ENCODE results near the gene MGAT5.
"Not testable (repeated sequence)": the region's sequence is repeated elsewhere in the genome, so short reads cannot be mapped to it uniquely, and the experiment has no call there.

The MGAT5 gene

GRCh38 chr2:134453973-134454372, 200.1 kb downstream of the MGAT5 start:
- no peak for DNase-seq

- DNase-seq: no peak
These were observed 200.6 kb downstream of the MGAT5 start for GRCh38 chr2:134454426-134454825.

GRCh38 chr2:134454931-134455330, 201.1 kb downstream of the MGAT5 start:
- DNase-seq: no peak

GRCh38 chr2:134455426-134455825, 201.6 kb downstream of the MGAT5 start:
- DNase-seq: no peak

DNA sequence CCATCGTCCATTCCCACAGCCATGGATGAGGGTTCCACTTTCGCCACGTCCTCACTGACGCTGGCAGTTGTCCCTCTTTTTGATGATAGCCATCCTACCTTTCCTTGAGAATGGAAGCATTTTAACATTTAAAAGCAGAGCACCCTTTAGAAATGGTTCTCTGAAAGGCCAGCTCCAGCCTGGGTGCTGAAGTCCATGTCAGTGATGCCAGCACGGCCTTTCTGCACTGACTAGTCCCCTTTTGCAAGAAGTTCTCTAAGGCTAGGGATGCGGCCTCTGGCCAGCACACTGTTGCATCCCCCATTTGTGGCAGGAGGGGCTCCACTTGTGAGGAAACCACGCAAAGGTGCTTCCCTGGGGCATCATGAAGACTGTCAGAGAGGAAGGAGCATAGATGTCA, 203.5 kb downstream of the MGAT5 start:
- no peak for DNase-seq

DNA sequence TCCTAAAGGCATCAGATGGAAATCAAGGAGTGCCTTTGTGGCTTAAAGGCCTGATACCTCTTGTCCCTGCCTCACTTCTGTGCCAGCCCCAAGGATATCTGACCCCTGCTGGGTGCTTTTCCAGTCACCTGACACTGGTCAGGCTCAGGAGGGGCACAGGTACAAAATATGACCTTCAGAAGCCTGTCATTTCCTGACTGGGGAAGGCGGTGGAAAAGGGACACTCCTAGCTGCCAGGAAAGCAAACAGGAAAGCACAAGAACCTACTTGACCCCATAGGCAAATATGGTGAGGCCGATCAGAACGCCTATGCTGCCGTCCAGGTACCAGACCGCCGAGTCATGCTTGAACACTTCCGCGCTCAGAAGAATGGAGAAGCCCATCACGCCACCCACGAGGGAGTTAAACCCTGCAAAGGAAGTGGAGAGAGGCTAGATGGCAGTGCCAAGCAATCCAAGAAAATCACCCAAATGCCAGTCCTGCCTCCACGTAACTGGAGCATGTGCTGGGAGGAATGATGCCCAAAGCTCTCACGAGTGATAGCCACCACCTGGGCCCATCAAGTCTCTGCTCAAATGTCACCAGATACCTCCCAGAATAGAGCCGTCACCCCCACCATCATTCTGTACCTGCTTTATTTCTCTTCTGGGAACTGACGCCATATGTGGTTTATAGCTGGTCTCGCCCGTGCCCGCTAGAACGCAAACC, 204.0 kb downstream of the MGAT5 start:
- no peak for DNase-seq

- no peak for DNase-seq
These were observed 204.6 kb downstream of the MGAT5 start for GRCh38 chr2:134458473-134458853.

DNA sequence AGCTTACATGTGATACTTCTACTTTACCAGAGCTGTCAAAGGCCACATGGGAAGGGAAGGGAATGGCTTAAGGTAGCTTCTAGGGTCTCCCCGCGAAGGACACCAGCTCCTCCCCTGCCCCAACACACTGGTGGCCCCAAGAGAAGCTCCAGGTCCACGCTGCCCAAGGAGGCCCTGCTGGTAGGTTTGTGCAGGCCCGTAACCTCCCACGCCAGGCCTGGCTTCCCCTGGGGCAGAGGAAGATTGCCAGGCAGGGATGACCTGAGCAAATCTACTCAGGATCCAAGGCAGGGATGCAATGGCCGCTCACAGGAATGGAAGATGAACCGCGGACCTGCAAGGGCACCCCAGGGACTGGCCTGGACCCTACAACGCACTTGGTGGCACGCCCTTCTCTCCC, 205.1 kb downstream of the MGAT5 start:
- no peak for DNase-seq

DNA sequence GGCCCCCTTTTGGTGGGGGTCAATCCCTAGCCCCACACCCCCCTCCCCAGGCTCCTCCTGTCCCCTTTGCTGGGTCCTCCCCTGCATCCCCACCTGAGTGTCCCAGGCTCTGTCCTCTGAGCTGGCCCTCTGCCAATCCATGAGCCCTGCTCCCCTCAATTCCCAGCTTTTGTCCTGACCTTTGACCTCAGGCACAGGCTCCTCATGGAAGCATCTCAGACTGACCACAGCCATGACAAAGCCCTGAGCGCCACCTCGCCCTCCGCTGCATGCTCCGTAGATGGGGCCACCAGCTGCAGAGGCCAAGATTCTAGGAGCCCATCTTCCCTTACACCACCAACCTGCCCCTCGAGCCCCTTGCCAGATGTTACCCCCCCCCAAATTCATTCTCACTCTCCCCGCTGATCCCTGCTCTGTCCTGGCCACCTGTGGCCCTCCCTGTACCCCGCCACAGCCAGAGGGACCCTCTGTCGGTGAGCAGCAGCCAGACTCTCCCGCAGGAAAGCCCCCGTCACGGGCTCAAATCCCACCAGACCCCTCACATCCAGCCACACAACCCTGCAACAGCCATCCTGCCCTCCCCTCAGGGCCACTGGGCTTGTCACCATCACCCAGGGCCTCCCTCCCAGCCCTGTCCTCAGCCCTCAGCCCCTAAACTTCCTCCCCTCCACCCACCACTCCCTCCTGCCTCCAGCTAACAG, 206.0 kb downstream of the MGAT5 start:
- no peak for DNase-seq

DNA sequence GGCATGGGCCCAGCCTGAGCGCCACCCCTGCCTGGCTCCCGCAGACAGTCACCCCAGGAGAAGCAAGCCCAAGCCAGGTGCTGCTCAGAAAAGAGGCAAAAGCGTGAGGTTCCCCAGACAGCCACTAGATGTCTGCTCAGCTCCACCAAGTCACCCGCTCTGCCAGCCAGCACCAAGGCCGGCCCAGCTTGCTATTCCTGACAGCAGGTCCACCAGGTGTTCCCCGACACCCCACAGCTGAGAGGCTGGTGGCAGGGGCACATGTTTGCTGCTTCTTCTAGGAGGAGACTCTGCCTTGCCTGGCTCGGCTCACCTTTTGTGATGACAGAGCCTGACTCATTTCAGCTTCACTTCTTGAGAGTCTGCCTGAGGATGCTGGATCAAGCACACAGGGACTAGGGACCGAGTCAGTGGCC, 206.7 kb downstream of the MGAT5 start:
- DNase-seq: peak in 1 of 5 experiments; percentile 22

DNA sequence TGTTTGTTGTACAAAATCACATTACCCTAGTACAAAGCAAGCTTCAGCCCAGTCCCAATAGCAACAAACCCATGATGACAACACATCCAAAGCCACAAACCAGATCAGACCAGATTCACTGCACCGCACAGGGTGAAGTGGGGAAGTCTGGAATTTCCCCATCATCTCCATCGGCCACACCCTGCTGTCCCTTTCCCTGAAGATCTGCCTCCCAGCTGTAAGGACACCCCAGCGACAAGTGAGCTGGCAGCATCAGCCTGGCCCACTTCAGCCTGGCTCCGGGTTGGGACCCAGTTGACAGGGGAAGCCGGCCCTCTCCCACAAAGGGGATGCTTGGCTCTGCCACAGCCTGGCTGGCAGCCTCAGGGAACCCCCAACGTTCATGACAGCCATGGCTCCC, 207.6 kb downstream of the MGAT5 start:
- DNase-seq: no peak

GRCh38 chr2:134462275-134462674, 208.4 kb downstream of the MGAT5 start:
- DNase-seq: no peak

DNA sequence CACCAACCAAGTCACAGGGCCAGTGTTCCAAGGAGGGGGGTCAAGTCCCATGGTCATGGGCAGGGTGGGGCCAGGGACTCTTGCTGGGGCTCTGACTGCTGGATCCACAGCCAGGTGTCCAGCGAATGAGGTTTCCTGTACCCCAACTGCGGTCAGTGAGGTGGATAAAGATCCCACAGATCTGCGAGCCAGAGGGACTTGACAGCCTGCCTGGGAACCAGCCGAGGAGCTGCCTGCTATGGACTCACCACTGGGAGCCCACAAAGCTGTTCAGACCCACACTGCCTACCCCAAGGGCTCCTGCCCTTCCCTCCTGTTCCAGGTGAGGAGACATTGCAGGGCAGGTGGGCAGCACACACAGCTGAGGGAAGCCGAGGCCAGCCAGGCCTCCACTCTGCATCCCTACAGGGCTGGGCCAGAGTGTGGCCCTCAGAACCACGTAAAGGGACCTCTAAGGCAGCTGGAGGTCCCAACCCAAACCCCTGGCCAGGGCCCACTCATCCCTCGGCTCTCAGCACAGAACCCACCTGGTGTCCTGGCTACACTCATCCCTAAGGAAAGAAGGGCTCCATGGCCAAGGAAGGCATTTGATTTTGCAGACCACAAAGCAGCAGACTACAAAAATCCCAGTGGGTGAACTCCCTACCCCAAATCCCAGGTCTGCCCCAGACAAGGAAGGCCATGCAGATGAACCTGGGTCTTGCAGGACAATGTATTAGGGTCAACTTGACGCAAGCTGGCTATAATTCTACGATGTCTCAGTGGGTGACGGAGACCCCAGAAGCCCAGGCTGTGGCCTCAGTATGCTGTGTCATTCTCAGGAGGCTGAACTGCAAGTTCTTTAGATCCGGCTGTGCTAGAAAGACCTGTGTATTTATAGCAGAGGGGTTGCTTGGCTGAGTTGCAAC, 209.2 kb downstream of the MGAT5 start:
- no peak for DNase-seq

DNA sequence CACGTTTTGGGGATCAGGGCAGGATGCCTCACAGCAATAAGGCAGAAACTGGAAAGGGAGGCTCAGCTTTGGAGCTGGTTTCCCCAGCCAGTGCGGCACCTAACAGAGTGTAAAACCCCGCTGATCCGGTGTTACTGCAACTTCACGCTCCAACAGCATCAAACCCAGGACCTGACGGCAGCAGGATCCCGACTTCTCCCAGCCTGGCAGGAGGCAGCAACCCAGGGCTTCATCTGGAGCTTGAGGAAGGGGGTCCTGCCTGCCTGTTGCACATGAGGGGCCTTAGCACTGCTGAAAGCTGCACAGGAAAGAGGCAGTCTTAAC, 209.8 kb downstream of the MGAT5 start:
- DNase-seq: no peak

DNA sequence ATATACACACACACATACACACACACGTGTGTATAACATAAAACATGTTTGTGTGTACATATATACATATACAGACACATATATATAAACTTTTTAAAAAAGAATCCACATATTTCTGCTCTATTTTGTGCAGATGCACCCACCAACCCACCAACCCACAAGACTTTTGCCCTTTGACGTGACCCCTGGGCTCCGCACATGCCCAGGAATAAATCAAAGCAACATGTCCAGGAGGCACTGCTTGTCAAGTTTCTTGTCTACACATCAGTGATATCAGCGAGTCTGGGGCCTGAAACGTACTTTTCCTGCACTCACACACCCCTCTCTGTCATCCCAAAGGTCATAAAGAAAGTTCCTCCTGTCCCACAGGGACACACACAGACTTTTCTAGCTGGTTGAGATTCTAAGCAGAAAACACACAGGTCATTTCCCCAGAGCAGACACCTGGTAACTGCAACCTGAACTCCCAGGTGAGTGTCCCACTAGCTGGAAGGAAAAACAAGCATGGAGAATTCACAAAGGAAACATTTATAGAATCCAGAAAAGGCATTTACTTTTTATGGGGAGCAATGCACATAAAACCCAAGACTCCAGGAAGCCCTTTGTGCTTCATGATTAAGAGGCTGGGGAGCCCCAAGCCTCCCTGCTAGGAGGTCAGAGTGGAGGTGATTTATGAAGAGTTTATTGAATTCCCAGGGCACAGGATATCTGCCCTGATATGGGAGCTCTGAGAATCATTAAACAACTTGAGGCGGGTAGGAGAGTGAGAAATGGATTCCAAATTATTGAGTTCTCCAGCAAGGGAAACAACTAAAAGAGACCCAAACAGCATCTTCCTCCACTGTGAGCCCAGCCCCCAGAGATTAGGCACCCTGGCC, 211.6 kb downstream of the MGAT5 start:
- no peak for DNase-seq

DNA sequence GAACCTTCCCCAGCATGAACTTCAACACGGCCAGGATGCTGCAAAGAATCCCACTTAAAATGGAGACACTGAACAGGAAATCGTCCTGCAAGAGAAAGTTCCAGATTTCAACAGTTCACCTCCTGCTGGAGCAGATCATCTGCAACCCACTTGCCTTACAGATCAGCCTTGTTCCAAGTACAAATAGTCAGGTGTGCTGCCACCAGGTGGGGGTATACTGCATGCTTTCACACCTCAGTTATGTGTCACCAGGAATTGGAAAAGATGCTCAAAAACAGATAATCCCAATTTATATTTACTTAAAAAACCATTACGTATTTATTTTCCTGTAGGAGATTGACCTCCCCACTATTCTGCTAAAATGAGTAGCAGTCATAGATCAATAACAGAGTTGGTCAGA, 212.3 kb downstream of the MGAT5 start:
- DNase-seq: peak in 1 of 5 experiments; percentile 19

DNA sequence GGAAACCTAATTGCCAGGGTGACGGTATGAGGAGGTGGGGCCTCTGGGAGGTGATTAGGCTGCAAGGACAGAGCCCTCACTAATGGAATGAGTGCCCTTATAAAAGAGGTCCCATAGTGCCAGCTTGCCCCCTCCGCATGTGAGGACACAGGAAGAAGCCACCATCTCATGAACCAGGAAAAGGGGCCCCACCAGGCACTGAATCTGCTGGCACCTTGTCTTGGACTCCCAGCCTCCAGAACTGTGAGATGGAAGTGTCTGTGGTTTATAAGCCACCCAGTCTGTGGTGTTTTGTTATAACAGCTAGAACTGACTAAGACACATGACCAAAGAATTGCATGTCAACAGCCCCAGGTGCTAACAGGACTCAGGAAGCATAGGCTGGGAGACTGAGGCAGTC, 214.3 kb downstream of the MGAT5 start:
- DNase-seq: no peak

- no peak for DNase-seq
These were observed 214.9 kb downstream of the MGAT5 start for GRCh38 chr2:134468776-134469175.

DNA sequence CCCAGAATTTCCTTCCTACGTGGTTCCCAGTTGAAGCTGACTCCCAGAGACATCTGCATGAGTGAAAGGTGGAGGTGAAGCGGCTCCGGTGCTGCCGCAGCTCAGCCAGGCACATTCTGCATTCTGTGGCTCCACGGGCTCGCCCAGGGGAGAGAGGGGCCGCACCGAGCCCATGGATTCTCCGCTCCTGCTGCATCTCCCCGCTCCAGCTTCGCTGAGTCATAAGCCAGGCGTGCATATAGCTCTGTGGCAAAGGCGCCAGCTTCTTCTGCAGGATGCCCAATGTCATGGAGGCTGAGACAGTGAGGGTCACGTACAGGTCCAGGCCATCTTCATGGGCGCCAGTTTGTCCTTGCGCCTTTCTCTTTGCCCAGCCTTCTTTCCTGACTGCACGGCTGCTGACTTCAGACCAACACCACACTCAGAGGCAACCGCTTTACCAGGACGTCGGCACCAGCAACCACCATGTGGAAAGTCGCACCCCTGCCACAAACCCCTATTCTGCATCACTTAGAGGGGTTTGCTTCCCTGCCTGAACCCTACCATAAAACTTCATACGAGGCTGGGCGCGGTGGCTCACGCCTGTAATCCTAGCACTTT, 215.7 kb downstream of the MGAT5 start:
- no peak for DNase-seq

GRCh38 chr2:134470561-134471168, 216.8 kb downstream of the MGAT5 start:
- no peak for DNase-seq

GRCh38 chr2:134476982-134477381, 223.1 kb downstream of the MGAT5 start:
- not testable (repeated sequence) for DNase-seq

Measured in T-helper 2 cell (primary cell).